Fibroblast of lung (primary cell): ENCODE data around the gene ZFYVE26. TPM values are rescaled to one million over a fixed set of nuclear protein-coding genes. Genes with fewer than 3 reads are reported as not detected.
"Not testable (repeated sequence)": the region's sequence is repeated elsewhere in the genome, so short reads cannot be mapped to it uniquely, and the experiment has no call there.

Experiments
- DNase-seq, 2 donors: peaks; one replicate each; pipeline versions ENCODE4 v3.0.0 to v3.0.0-alpha.2; 2010; ENCODE audit warnings: low read depth in 2 of 2
- H2AFZ ChIP-seq: 2 replicates; pipeline ENCODE4 v1.5.1; 2012; ENCODE audit warnings: low read length, control low read depth, inconsistent platforms
- H3K27ac ChIP-seq: 2 replicates; pipeline ENCODE4 v1.5.1; 2011; ENCODE audit warnings: low read length, control low read depth; ENCODE audit not compliant: insufficient read depth
- H3K27me3 ChIP-seq: 2 replicates; pipeline ENCODE4 v1.5.1; 2011; ENCODE audit warnings: mild to moderate bottlenecking, low read length; ENCODE audit not compliant: control insufficient read depth, insufficient read depth
- H3K36me3 ChIP-seq: 2 replicates; pipeline ENCODE4 v1.5.1; 2011; ENCODE audit warnings: low read length; ENCODE audit not compliant: control insufficient read depth, insufficient read depth
- H3K4me1 ChIP-seq: 2 replicates; pipeline ENCODE4 v1.5.1; 2011; ENCODE audit warnings: low read length; ENCODE audit not compliant: control insufficient read depth, insufficient read depth; ENCODE audit errors: extremely low read depth
- H3K4me2 ChIP-seq: 2 replicates; pipeline ENCODE4 v1.5.1; 2011; ENCODE audit warnings: low read length, control low read depth; ENCODE audit not compliant: insufficient read depth; ENCODE audit errors: extremely low read depth
- H3K4me3 ChIP-seq, 4 experiments: fragments of 200-600 bp in 1 of 4; sonication (generic) in 1 of 4; replicated peaks in 1 of 4; 2 replicates each; pipeline ENCODE4 v1.5.1; 2011 to 2016; ENCODE audit warnings: low read length in 4 of 4, low read depth in 3 of 4, mild to moderate bottlenecking in 3 of 4, control low read depth in 2 of 4, inconsistent platforms in 1 of 4, mixed read lengths in 1 of 4; ENCODE audit not compliant: insufficient read depth in 1 of 4; ENCODE audit errors: control extremely low read depth in 1 of 4
- H3K79me2 ChIP-seq: 2 replicates; pipeline ENCODE4 v1.5.1; 2012; ENCODE audit warnings: mild to moderate bottlenecking, low read length, inconsistent platforms; ENCODE audit not compliant: control insufficient read depth, insufficient read depth
- H3K9ac ChIP-seq: 2 replicates; pipeline ENCODE4 v1.5.1; 2011; ENCODE audit warnings: mild to moderate bottlenecking, low read length, control low read depth; ENCODE audit not compliant: insufficient read depth
- H3K9me3 ChIP-seq: 2 replicates; pipeline ENCODE4 v1.5.1; 2012; ENCODE audit warnings: low read depth, low read length; ENCODE audit not compliant: control insufficient read depth, insufficient read depth
- H4K20me1 ChIP-seq: 2 replicates; pipeline ENCODE4 v1.5.1; 2011; ENCODE audit warnings: low read length; ENCODE audit not compliant: control insufficient read depth, insufficient read depth; ENCODE audit errors: extremely low read depth
- EZH2 ChIP-seq: IDR thresholded peaks from 2 replicates; pipeline ENCODE4 v1.5.1; 2012; ENCODE audit warnings: low read length, control low read depth, mild to moderate bottlenecking; ENCODE audit errors: missing control alignments
- polyA plus RNA-seq, 2 donors: library from polyadenylated mRNA; depleted of rRNA in 1 of 2; stranded (reverse) in 1 of 2; unstranded in 1 of 2; fragments of >200 nt; gene quantifications; 2 replicates each; pipeline ENCODE4 v1.2.1, GENCODE V29; 2011 to 2012; ENCODE audit warnings: missing spikeins in 1 of 2
- total RNA-seq: library from RNA; depleted of rRNA; stranded (reverse); fragments of >200 nt; gene quantifications from 2 replicates; pipeline ENCODE4 v1.2.1, GENCODE V29; 2014
- TF ChIP-seq, protein P1 (sequence below), 2 donors: IDR thresholded peaks in 1 of 2; conservative IDR thresholded peaks in 1 of 2; 1 replicate in 1 of 2; 2 replicates in 1 of 2; pipeline ENCODE4 v1.5.1; 2011 to 2012; ENCODE audit warnings: low read length in 2 of 2, control low read depth in 1 of 2, inconsistent platforms in 1 of 2, low read depth in 1 of 2, mild to moderate bottlenecking in 1 of 2

The ZFYVE26 gene
- total and polyA plus RNA-seq, 2 donors (not counting 1 experiment from before 2014, with no cell fraction given) = 8.4 to 18.7 TPM

DNA sequence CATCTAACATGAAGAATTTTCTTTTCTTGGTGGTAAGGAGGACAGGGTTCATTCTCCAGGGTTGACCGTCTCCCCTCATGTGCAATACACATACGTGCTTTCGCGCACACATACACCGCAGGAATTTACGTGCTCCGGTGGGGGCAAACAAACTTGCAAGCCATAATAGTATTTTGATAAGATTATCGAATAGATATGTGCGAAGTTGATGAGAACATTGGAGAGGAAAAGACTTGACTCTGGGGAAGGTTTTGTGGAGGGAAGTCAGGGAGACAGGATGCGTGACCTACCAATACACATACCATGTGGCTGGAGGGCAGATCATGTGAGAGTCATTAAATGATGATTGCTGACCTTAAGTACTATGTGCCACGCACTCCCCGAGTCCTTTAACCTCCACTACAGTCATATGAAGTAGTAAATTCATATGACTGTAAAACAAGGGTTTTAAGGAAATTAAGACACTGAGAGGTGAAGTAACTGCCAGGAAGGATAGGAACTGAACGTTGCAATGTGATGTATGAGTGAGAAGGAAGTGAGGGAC, 4.1 kb upstream of the ZFYVE26 start:
- no peaks in the 10 kb centered on the region for H4K20me1 ChIP-seq
- peaks cover 2% of the 10 kb centered on the region for H3K4me1 ChIP-seq
- peaks cover 1% of the 10 kb centered on the region for H3K79me2 ChIP-seq
- TF ChIP-seq, protein P1, sequence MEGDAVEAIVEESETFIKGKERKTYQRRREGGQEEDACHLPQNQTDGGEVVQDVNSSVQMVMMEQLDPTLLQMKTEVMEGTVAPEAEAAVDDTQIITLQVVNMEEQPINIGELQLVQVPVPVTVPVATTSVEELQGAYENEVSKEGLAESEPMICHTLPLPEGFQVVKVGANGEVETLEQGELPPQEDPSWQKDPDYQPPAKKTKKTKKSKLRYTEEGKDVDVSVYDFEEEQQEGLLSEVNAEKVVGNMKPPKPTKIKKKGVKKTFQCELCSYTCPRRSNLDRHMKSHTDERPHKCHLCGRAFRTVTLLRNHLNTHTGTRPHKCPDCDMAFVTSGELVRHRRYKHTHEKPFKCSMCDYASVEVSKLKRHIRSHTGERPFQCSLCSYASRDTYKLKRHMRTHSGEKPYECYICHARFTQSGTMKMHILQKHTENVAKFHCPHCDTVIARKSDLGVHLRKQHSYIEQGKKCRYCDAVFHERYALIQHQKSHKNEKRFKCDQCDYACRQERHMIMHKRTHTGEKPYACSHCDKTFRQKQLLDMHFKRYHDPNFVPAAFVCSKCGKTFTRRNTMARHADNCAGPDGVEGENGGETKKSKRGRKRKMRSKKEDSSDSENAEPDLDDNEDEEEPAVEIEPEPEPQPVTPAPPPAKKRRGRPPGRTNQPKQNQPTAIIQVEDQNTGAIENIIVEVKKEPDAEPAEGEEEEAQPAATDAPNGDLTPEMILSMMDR (conservative IDR thresholded peaks at IDR 0.05 in 1 of 2, IDR thresholded peaks at IDR 0.05 in 1 of 2; ENCODE audit: low read depth in 1 of 2, low read length in 2 of 2) = no peak
- TF ChIP-seq EZH2 = no peak
- peak overlapping the region; percentile 80 for H3K9ac ChIP-seq
- H2AFZ ChIP-seq = peak overlapping the region; percentile 95
- no peaks in the 10 kb centered on the region for H3K36me3 ChIP-seq
- peak overlapping the region; percentile 79 for H3K4me2 ChIP-seq
- H3K27ac ChIP-seq = peak overlapping the region; percentile 72
- peak overlapping the region; percentile 81 to 99 (median 96) for H3K4me3 ChIP-seq
- peak; percentile 14 to 16 for DNase-seq
- no peaks in the 10 kb centered on the region for H3K27me3 ChIP-seq
- no peaks in the 10 kb centered on the region for H3K9me3 ChIP-seq

DNA sequence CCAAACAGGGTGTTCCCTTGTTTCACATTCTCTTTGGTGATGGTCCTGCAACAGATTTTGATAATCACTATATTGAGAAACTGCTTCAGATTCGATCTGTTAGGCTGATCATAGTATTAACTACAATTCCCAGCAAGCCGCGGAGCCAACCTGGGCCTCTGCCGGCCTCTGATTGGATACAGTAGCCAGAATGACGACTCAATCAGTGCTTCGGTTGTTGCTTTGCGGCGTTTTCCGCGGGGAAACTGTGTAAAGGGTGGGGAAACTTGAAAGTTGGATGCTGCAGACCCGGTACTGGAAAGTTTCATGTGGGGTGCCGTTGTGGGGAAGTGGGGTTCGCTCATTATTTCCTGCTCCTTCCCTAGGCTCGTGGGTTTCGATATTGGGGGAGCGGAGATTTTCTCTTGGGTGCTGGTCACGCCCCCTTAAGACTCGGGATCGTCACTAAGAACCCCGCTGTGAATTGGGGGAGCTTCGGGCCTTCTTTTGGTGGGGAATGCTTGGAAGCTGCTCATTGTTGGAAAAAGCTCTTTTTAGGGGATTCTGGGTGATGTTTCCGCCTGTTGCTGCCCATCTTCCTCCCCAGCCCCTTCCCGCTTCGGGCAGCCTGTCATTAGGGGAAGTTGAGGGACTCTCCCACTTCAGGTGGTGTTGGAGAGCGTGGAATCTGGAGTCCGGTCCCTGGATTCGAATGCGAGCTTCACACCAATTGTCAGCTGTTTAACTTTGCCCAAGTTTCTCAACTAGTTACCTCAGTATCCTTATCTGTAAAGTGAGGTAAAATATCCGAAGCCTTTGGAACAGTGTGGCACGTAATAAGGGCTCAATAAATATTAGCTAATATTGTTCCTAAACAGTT, 3.4 kb upstream of the ZFYVE26 start, which contains the start of gene RAD51B:
Gene RAD51B, plus strand, starts transcription at position 217 of the 859 bp plus-strand sequence.
- Histone ChIP-seq H3K9me3 (no peaks in the 10 kb centered on the region), H3K27me3 (no peaks in the 10 kb centered on the region), H4K20me1 (no peaks in the 10 kb centered on the region), H3K4me3 (peak within 1 kb of the TSS; percentile 81 to 99 (median 96)), H3K4me1 (peaks cover 8% of the 10 kb centered on the region), H3K4me2 (peak within 1 kb of the TSS; percentile 79), H3K36me3 (no peaks in the 10 kb centered on the region), H3K79me2 (peaks cover 7% of the 10 kb centered on the region), H3K27ac (peak within 1 kb of the TSS; percentile 72), H2AFZ (peak within 1 kb of the TSS; percentile 95), H3K9ac (peak within 1 kb of the TSS; percentile 80)
- TF ChIP-seq, protein P1 (conservative IDR thresholded peaks at IDR 0.05 in 1 of 2, IDR thresholded peaks at IDR 0.05 in 1 of 2; ENCODE audit: low read depth in 1 of 2, low read length in 2 of 2) = no peak
- TF ChIP-seq EZH2 = no peak
- peak; percentile 76 to 85 for DNase-seq

DNA sequence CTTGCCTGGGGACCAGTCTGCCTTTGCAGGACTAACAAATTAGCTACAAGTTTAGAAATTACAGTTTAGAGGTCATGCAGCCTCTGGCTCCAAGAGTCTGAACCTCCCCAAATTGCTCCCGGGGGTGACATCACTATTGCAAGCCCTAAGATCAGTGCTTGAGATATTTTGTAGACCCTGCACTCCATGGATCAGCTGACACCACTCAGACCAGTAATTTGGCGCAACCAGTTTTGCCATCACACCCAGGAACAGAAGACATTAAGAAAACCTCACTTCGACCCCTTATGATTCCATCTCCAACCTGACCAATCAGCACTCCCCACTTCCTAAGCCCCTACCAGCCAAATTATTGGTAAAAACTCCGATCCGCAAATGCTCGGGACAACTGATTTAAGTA, 2.1 kb upstream of the ZFYVE26 start:
- not testable (repeated sequence) for H3K9ac ChIP-seq, H3K36me3 ChIP-seq, H2AFZ ChIP-seq, H3K4me1 ChIP-seq, H3K4me3 ChIP-seq, H3K9me3 ChIP-seq, H3K27me3 ChIP-seq, H4K20me1 ChIP-seq, H3K4me2 ChIP-seq, H3K27ac ChIP-seq, H3K79me2 ChIP-seq, DNase-seq
